ENCODE data around the gene PLOD1. TPM values are rescaled to one million over a fixed set of nuclear protein-coding genes. Genes with fewer than 3 reads are reported as not detected.
"Not testable (repeated sequence)": the region's sequence is repeated elsewhere in the genome, so short reads cannot be mapped to it uniquely, and the experiment has no call there.

PLOD1 gene
- total RNA-seq, 1 experiment from 2014 or later: 94.8 TPM

GRCh38 chr1:11903210-11903609 is 31.3 kb upstream of the PLOD1 start:
- Histone ChIP-seq H3K27me3 (replicated peaks; ENCODE audit: insufficient read depth, low read depth, low read length, poor library complexity) (peaks cover 33% of the 10 kb centered on the region), H3K4me1 (ENCODE audit: insufficient read depth, low read length, poor library complexity, severe bottlenecking) (no peaks in the 10 kb centered on the region), H3K27ac (ENCODE audit: low read depth, low read length, poor library complexity, severe bottlenecking) (no peak overlapping the region), H3K36me3 (ENCODE audit: insufficient read depth, low read length, poor library complexity, severe bottlenecking) (no peaks in the 10 kb centered on the region), H3K4me3 (ENCODE audit: low read depth, low read length, poor library complexity, severe bottlenecking) (no peak overlapping the region), H3K9me3 (ENCODE audit: low read depth, low read length, poor library complexity, severe bottlenecking) (no peaks in the 10 kb centered on the region)
- no peak for DNase-seq (ENCODE audit: low spot score)
- TF ChIP-seq CTCF (conservative IDR thresholded peaks at IDR 0.05; ENCODE audit: low read depth, low read length) (no peak), EZH2 (IDR thresholded peaks at IDR 0.05; ENCODE audit: borderline replicate concordance, low read depth, low read length, poor library complexity, severe bottlenecking) (no peak)
- POLR2A ChIA-PET (ENCODE audit: low non-redundant PET): no interaction called here
- CTCF ChIA-PET: no interaction called here
- intact Hi-C loops (cut with micrococcal nuclease; ENCODE audit: unreplicated experiment): no loop called here
- no TSS peak for BruUV-seq (replicated peaks)

- peaks cover 24% of the 10 kb centered on the region for H3K27me3 ChIP-seq (replicated peaks; ENCODE audit: insufficient read depth, low read depth, low read length, poor library complexity)
- H3K4me3 ChIP-seq (ENCODE audit: low read depth, low read length, poor library complexity, severe bottlenecking); H3K4me1 ChIP-seq (ENCODE audit: insufficient read depth, low read length, poor library complexity, severe bottlenecking); H3K27ac ChIP-seq (ENCODE audit: low read depth, low read length, poor library complexity, severe bottlenecking); intact Hi-C loops (cut with micrococcal nuclease; ENCODE audit: unreplicated experiment); CTCF ChIA-PET; H3K36me3 ChIP-seq (ENCODE audit: insufficient read depth, low read length, poor library complexity, severe bottlenecking); DNase-seq (ENCODE audit: low spot score); BruUV-seq (replicated peaks); POLR2A ChIA-PET (ENCODE audit: low non-redundant PET); H3K9me3 ChIP-seq (ENCODE audit: low read depth, low read length, poor library complexity, severe bottlenecking): not testable (repeated sequence)
Observed at GRCh38 chr1:11904156-11904555, 30.4 kb upstream of the PLOD1 start.

- intact Hi-C loops (cut with micrococcal nuclease; ENCODE audit: unreplicated experiment): no loop called here
- DNase-seq (ENCODE audit: low spot score): no peak
- CTCF ChIA-PET: no interaction called here
- H3K4me1 ChIP-seq (ENCODE audit: insufficient read depth, low read length, poor library complexity, severe bottlenecking): peaks cover 2% of the 10 kb centered on the region
- no peaks in the 10 kb centered on the region for H3K36me3 ChIP-seq (ENCODE audit: insufficient read depth, low read length, poor library complexity, severe bottlenecking)
- H3K4me3 ChIP-seq (ENCODE audit: low read depth, low read length, poor library complexity, severe bottlenecking): no peak overlapping the region
- H3K27me3 ChIP-seq (replicated peaks; ENCODE audit: insufficient read depth, low read depth, low read length, poor library complexity): peaks cover 17% of the 10 kb centered on the region
- H3K27ac ChIP-seq (ENCODE audit: low read depth, low read length, poor library complexity, severe bottlenecking): no peak overlapping the region
- no peaks in the 10 kb centered on the region for H3K9me3 ChIP-seq (ENCODE audit: low read depth, low read length, poor library complexity, severe bottlenecking)
- POLR2A ChIA-PET (ENCODE audit: low non-redundant PET): no interaction called here
- no TSS peak for BruUV-seq (replicated peaks)
- TF ChIP-seq EZH2 (IDR thresholded peaks at IDR 0.05; ENCODE audit: borderline replicate concordance, low read depth, low read length, poor library complexity, severe bottlenecking) (no peak), CTCF (conservative IDR thresholded peaks at IDR 0.05; ENCODE audit: low read depth, low read length) (no peak)
Observed at GRCh38 chr1:11904978-11905377, 29.5 kb upstream of the PLOD1 start.

- no peaks in the 10 kb centered on the region for H3K36me3 ChIP-seq (ENCODE audit: insufficient read depth, low read length, poor library complexity, severe bottlenecking)
- peaks cover 3% of the 10 kb centered on the region for H3K27me3 ChIP-seq (replicated peaks; ENCODE audit: insufficient read depth, low read depth, low read length, poor library complexity)
- intact Hi-C loops (cut with micrococcal nuclease; ENCODE audit: unreplicated experiment): loop anchor here (2.0 kb wide), 1 partner anchor 68 kb away; no protein-coding TSS in a partner anchor
- no peaks in the 10 kb centered on the region for H3K9me3 ChIP-seq (ENCODE audit: low read depth, low read length, poor library complexity, severe bottlenecking)
- CTCF ChIA-PET: no interaction called here
- no TSS peak for BruUV-seq (replicated peaks)
- TF ChIP-seq CTCF (conservative IDR thresholded peaks at IDR 0.05; ENCODE audit: low read depth, low read length): no peak
- no peak for TF ChIP-seq EZH2 (IDR thresholded peaks at IDR 0.05; ENCODE audit: borderline replicate concordance, low read depth, low read length, poor library complexity, severe bottlenecking)
- H3K27ac ChIP-seq (ENCODE audit: low read depth, low read length, poor library complexity, severe bottlenecking): no peak overlapping the region
- H3K4me1 ChIP-seq (ENCODE audit: insufficient read depth, low read length, poor library complexity, severe bottlenecking): peaks cover 4% of the 10 kb centered on the region
- POLR2A ChIA-PET (ENCODE audit: low non-redundant PET): no interaction called here
- no peak overlapping the region for H3K4me3 ChIP-seq (ENCODE audit: low read depth, low read length, poor library complexity, severe bottlenecking)
- DNase-seq (ENCODE audit: low spot score): no peak
Observed at GRCh38 chr1:11906870-11907269, 27.6 kb upstream of the PLOD1 start.

Measured in A673 (cell line).